Gastroesophageal sphincter (tissue), 4 donors: ENCODE data around the gene EFNA2. TPM values are rescaled to one million over a fixed set of nuclear protein-coding genes. Genes with fewer than 3 reads are reported as not detected.

Experiments used
- ATAC-seq: fragments of 150-250 bp; one replicate; pipeline ENCODE4 v1.9.1; 2016; ENCODE audit warnings: mild to moderate bottlenecking, moderate library complexity
- H3K27ac ChIP-seq, 4 donors: fragments of 200-600 bp; sonication (generic) in 3 of 4; 1 replicate in 3 of 4; 2 replicates in 1 of 4; pipeline ENCODE4 v1.5.1; 2016 to 2019
- H3K27me3 ChIP-seq: fragments of 200-600 bp; sonication (generic); one replicate; pipeline ENCODE4 v1.5.1; 2019
- H3K36me3 ChIP-seq, 2 donors: fragments of 200-600 bp; sonication (generic); one replicate each; pipeline ENCODE4 v1.5.1; 2019; ENCODE audit warnings: control low read depth in 1 of 2
- H3K4me1 ChIP-seq, 3 donors: fragments of 200-600 bp; sonication (generic); 1 replicate in 2 of 3; 2 replicates in 1 of 3; pipeline ENCODE4 v1.5.1; 2016 to 2019; ENCODE audit warnings: control low read depth in 2 of 3
- H3K4me3 ChIP-seq, 2 donors: fragments of 200-600 bp; sonication (generic); one replicate each; pipeline ENCODE4 v1.5.1; 2019; ENCODE audit warnings: mild to moderate bottlenecking in 1 of 2, moderate library complexity in 1 of 2
- H3K9me3 ChIP-seq, 3 donors: fragments of 200-600 bp; sonication (generic); one replicate each; pipeline ENCODE4 v1.5.1; 2017 to 2019; ENCODE audit warnings: control low read depth in 2 of 3
- EP300 ChIP-seq: sonication (generic); formaldehyde crosslinking; IDR thresholded peaks from one replicate; pipeline ENCODE4 v1.6.1; 2017; ENCODE audit warnings: antibody characterized with exemption, mild to moderate bottlenecking
- POLR2A ChIP-seq, 2 donors: fragments of 450-650 bp; IDR thresholded peaks; one replicate each; pipeline ENCODE4 v1.6.1; 2017; ENCODE audit warnings: antibody characterized with exemption in 2 of 2, mild to moderate bottlenecking in 2 of 2, moderate library complexity in 1 of 2
- POLR2AphosphoS5 ChIP-seq: sonication (generic); formaldehyde crosslinking; IDR thresholded peaks from one replicate; pipeline ENCODE4 v1.6.1; 2017; ENCODE audit warnings: antibody characterized with exemption
- WGBS, 2 donors: methylation state at CpG; one replicate each; pipeline ENCODE4 v1.1.5; 2018; ENCODE audit warnings: low coverage in 1 of 2; 5-methylcytosine and 5-hydroxymethylcytosine counted together
- total RNA-seq, 4 donors: library from RNA; depleted of rRNA; stranded (reverse); fragments of >200 nt; gene quantifications; one replicate each; pipeline ENCODE4 v1.1.0, GENCODE V29; 2016
- TF ChIP-seq, protein P1 (sequence below), 4 experiments: fragments of 200-600 bp in 2 of 4; fragments of 450-650 bp in 2 of 4; sonication (generic) in 1 of 4; IDR thresholded peaks; one replicate each; pipeline ENCODE4 v1.5.1; 2017 to 2019; ENCODE audit warnings: antibody characterized with exemption in 4 of 4, mild to moderate bottlenecking in 2 of 4, moderate library complexity in 2 of 4

EFNA2 gene
- total RNA-seq, 4 donors from 2014 or later: not detected

DNA sequence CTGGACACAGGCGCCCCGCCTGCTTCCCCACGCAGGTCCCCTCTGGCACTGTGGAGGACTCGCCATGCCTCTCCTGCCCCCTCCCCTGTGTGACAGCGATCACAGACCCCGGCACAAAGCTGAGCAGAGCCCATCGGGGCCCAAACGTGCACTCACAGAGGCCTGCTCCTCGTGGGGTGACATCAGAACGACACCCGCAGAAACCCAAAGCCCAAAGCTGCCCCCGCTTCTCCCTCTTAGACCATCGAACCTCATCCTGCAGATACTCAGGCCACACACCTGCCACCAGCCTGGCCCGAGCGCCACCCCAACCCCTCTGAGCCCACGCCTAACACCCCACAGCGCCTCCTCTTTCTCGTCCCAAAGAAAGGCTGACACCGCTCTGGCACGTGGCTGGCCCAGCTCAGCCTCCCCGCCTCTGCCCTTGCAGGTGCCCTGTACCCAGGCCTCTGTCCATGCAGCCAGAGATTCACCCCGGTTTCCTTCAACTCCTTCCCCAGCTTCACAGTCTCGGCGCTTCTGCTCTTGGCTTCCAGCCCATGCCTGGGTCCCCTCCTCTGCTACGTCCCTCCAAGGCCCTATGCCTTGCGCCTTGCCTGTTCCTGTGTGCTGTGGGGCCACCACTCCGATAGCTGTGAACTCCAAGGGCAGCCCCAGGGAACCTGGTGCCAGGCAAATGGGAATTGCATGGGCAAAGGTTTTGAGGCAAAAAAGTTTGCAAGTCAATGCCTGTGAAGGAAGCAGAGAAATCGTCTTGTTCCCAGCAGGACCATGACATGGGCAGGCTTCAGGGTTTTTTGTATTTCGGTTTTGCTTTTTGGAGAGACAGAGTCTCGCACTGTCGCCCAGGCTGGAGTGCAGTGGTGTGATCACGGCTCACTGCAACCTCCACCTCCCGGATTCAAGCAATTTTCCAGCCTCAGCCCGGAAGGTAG, 47.0 kb upstream of the EFNA2 start:
- TF ChIP-seq EP300: no peak
- TF ChIP-seq, protein P1, sequence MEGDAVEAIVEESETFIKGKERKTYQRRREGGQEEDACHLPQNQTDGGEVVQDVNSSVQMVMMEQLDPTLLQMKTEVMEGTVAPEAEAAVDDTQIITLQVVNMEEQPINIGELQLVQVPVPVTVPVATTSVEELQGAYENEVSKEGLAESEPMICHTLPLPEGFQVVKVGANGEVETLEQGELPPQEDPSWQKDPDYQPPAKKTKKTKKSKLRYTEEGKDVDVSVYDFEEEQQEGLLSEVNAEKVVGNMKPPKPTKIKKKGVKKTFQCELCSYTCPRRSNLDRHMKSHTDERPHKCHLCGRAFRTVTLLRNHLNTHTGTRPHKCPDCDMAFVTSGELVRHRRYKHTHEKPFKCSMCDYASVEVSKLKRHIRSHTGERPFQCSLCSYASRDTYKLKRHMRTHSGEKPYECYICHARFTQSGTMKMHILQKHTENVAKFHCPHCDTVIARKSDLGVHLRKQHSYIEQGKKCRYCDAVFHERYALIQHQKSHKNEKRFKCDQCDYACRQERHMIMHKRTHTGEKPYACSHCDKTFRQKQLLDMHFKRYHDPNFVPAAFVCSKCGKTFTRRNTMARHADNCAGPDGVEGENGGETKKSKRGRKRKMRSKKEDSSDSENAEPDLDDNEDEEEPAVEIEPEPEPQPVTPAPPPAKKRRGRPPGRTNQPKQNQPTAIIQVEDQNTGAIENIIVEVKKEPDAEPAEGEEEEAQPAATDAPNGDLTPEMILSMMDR (IDR thresholded peaks at IDR 0.05): no peak
- no peak for TF ChIP-seq POLR2A (IDR thresholded peaks at IDR 0.05)
- no peak for TF ChIP-seq POLR2AphosphoS5
- Histone ChIP-seq H3K36me3 (no peaks in the 10 kb centered on the region), H3K4me3 (peak overlapping the region in 1 of 2 donors; percentile 63), H3K4me1 (peaks cover 5 to 69% (median 34%) of the 10 kb centered on the region in 3 donors), H3K9me3 (no peaks in the 10 kb centered on the region), H3K27me3 (peaks cover 15% of the 10 kb centered on the region), H3K27ac (peak overlapping the region in 3 of 4 donors; percentile 91 to 100 (median 99))
- 67 to 78% methylated on average over 6 to 19 of the region's 34 CpGs for WGBS, 2 donors
- ATAC-seq: no peak

DNA sequence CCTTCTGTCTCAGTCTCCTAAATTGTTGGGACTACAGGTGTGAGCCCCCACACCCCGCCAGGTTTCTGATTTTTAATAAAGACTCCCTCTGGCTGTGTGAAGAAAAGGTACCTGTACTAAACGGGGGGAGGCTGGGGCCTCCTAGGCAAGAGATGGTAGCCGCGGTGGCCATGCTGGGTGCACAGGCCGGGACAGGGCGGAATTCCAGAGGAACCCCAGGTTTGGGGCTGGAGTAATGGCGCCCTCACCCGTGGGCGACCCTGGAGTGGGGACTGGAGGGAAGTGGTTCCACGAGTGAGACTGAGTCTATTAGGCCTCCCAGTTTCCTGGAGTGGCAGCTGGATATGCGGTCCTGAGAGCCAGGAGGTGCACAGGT, 46.3 kb upstream of the EFNA2 start:
- TF ChIP-seq POLR2A (IDR thresholded peaks at IDR 0.05): no peak
- no peak for TF ChIP-seq EP300
- no peak for TF ChIP-seq POLR2AphosphoS5
- TF ChIP-seq, protein P1 (IDR thresholded peaks at IDR 0.05): no peak
- ATAC-seq: no peak
- no peaks in the 10 kb centered on the region for H3K36me3 ChIP-seq
- WGBS, 2 donors: 73% methylated on average over 10 of the region's 11 CpGs; no CpG with 5 or more reads in 1 of the 2 donors
- peaks cover 5 to 74% (median 42%) of the 10 kb centered on the region in 3 donors for H3K4me1 ChIP-seq
- peak overlapping the region; percentile 78 to 100 (median 95) for H3K27ac ChIP-seq
- H3K9me3 ChIP-seq: no peaks in the 10 kb centered on the region
- H3K27me3 ChIP-seq: peaks cover 15% of the 10 kb centered on the region
- H3K4me3 ChIP-seq: no peak overlapping the region

DNA sequence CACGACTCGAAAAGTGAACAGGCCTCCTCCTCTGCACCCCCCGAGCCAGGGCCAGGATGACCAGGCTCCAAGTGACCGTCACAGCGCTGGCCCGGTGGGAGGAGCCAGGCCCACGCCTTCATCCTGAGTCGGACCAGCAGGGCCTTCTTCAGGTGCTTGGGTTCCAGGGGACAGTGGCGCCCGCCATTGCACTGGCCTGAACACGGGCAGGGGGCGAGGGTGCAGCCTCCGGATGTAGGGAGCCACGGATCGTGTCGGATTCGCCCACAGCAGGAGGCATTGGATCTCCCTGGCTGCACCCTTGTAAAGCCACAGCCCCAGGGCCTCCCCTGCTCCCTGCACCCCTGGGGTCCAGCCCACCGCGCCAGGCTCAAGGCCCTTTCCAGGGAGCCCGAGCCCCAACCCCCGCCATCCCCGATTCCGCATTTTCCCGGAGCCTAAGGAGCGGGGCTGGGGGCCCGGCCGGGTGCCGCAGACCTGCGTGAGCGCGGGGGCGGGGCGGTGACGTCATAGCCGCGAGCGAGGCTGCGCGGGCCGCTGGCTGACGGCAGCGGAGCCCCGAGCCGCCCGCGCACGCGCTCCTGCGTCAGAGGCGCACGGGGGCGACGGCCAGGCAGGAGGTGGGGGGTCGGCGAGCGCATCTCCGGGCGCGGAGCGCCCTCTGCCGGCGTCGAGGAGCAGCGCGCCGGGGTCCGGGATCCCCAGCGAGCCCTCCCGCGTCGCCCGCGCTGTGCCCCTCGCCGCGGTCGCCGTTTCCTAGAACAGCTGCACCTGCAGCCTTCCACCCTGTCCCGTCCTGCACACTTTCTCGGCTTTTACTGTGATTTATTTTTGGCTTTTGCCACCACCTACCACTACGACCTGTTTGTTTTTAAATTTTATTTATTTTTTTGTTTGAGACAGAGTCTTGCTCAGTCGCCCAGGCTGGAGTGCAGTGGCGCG, 45.6 kb upstream of the EFNA2 start:
- peak; percentile 67 for ATAC-seq
- 0% methylated on average over 16 of the region's 84 CpGs; no CpG with 5 or more reads in 1 of the 2 donors for WGBS, 2 donors
- H3K36me3 ChIP-seq: no peaks in the 10 kb centered on the region
- H3K27me3 ChIP-seq: peaks cover 15% of the 10 kb centered on the region
- H3K4me3 ChIP-seq: peak overlapping the region; percentile 2 to 44
- TF ChIP-seq, protein P1 (IDR thresholded peaks at IDR 0.05): peak in 3 of 4 experiments; percentile 95 to 99 (median 99)
- no peak for TF ChIP-seq EP300
- peaks cover 8 to 81% (median 49%) of the 10 kb centered on the region in 3 donors for H3K4me1 ChIP-seq
- H3K9me3 ChIP-seq: no peaks in the 10 kb centered on the region
- peak overlapping the region; percentile 78 to 100 (median 95) for H3K27ac ChIP-seq

DNA sequence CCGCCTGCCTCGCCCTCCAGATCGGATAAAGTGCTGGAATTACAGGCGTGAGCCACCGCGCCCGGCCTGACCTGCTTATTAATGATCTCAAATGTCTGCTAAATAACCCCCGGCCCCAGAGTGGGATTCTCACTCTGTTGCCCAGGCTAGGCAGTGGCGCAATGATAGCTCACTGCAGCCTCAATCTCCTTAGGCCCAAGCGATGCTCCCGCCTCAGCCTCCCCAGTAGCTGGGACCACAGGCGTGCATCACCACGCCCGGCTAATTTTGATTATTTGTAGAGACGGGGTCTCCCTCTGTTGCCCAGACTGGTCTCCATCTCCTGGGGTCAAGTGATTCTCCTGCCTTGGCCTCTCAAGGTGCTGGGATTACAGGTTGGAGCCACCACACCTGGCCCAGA, 44.7 kb upstream of the EFNA2 start:
- H3K4me1 ChIP-seq: peaks cover 8 to 90% (median 57%) of the 10 kb centered on the region in 3 donors
- peak overlapping the region; percentile 78 to 100 (median 95) for H3K27ac ChIP-seq
- H3K27me3 ChIP-seq: peaks cover 14% of the 10 kb centered on the region
- 55 to 65% methylated on average over 7 to 8 of the region's 15 CpGs for WGBS, 2 donors
- H3K9me3 ChIP-seq: no peaks in the 10 kb centered on the region
- H3K36me3 ChIP-seq: no peaks in the 10 kb centered on the region
- TF ChIP-seq POLR2A (IDR thresholded peaks at IDR 0.05) (no peak), POLR2AphosphoS5 (no peak), EP300 (no peak)
- TF ChIP-seq, protein P1 (IDR thresholded peaks at IDR 0.05): no peak
- no peak for ATAC-seq
- peak overlapping the region in 1 of 2 donors; percentile 97 for H3K4me3 ChIP-seq
